Activated CD4-positive, alpha-beta T cell treated with anti-CD3 and anti-CD28 coated beads, Interleukin-2, Interleukin-6, amounts not matched to agents 100 ng/mL and 50 ng/mL, durations not matched to agents 16 hours and 8 hours (primary cell): Measurements from ENCODE around the gene SMYD1.
"Not testable (repeated sequence)": the region's sequence is repeated elsewhere in the genome, so short reads cannot be mapped to it uniquely, and the experiment has no call there.

Source experiments
- DNase-seq: peaks from one replicate; pipeline ENCODE4 v3.0.0-alpha.2; 2020

SMYD1 gene

GRCh38 chr2:88067598-88067997 lies at the start of gene SMYD1:
TSS of gene SMYD1 (plus strand) at chr2:88067825. CDS start at chr2:88067865, 40 bp downstream.
- no peak for DNase-seq

- DNase-seq: not testable (repeated sequence)
Measured at GRCh38 chr2:88018077-88018805, 49.4 kb upstream of the SMYD1 start.

- no peak for DNase-seq
Measured at GRCh38 chr2:88018909-88019308, 48.7 kb upstream of the SMYD1 start.

- DNase-seq: no peak
Measured at GRCh38 chr2:88019985-88020384, 47.6 kb upstream of the SMYD1 start.

- DNase-seq: no peak
Measured at GRCh38 chr2:88022669-88022921, 45.0 kb upstream of the SMYD1 start.

GRCh38 chr2:88024509-88024908 lies 43.1 kb upstream of the SMYD1 start:
- DNase-seq: no peak

- DNase-seq: no peak
Measured at GRCh38 chr2:88027697-88028389, 39.8 kb upstream of the SMYD1 start.

GRCh38 chr2:88028931-88029330 lies 38.7 kb upstream of the SMYD1 start:
- DNase-seq: no peak

GRCh38 chr2:88032070-88032702 lies 35.4 kb upstream of the SMYD1 start:
- DNase-seq: no peak

- no peak for DNase-seq
Measured at GRCh38 chr2:88036182-88036581, 31.4 kb upstream of the SMYD1 start.

GRCh38 chr2:88036606-88037005 lies 31.0 kb upstream of the SMYD1 start:
- no peak for DNase-seq

- no peak for DNase-seq
Measured at GRCh38 chr2:88038263-88039105, 29.1 kb upstream of the SMYD1 start.

- no peak for DNase-seq
Measured at GRCh38 chr2:88042476-88042875, 25.1 kb upstream of the SMYD1 start.

- not testable (repeated sequence) for DNase-seq
Measured at GRCh38 chr2:88045561-88045960, 22.1 kb upstream of the SMYD1 start.

- no peak for DNase-seq
Measured at GRCh38 chr2:88048541-88048940, 19.1 kb upstream of the SMYD1 start.

- no peak for DNase-seq
Measured at GRCh38 chr2:88049622-88050021, 18.0 kb upstream of the SMYD1 start.

- DNase-seq: no peak
Measured at GRCh38 chr2:88051792-88052191, 15.8 kb upstream of the SMYD1 start.

GRCh38 chr2:88053296-88053695 lies 14.3 kb upstream of the SMYD1 start:
- DNase-seq: no peak

GRCh38 chr2:88053934-88054781 lies 13.5 kb upstream of the SMYD1 start:
- no peak for DNase-seq

GRCh38 chr2:88054782-88055370 lies 12.7 kb upstream of the SMYD1 start:
- peak; percentile 15 for DNase-seq

GRCh38 chr2:88055371-88056128 lies 12.1 kb upstream of the SMYD1 start, which contains the start of gene KRCC1:
TSS of gene KRCC1 (minus strand) at chr2:88055783. CDS start at chr2:88028563, 27,220 bp downstream.
- DNase-seq: peak; percentile 96
